Activated CD4-positive, alpha-beta memory T cell treated with anti-CD3 and anti-CD28 coated beads for 36 hours (primary cell): ENCODE measurements around the gene SLCO1B1. TPM values are rescaled to one million over a fixed set of nuclear protein-coding genes. Genes with fewer than 3 reads are reported as not detected.
"Not testable (repeated sequence)": the region's sequence is repeated elsewhere in the genome, so short reads cannot be mapped to it uniquely, and the experiment has no call there.

Experiments
- CTCF ChIA-PET: fragments of 350-600 bp; sonication (Branson Sonifier 250); formaldehyde crosslinking; loops from one replicate; lab custom pipeline; 2021; ENCODE audit warnings: antibody characterized with exemption, inconsistent platforms; lab: Charles Lee
- POLR2A ChIA-PET: fragments of 350-600 bp; sonication (Branson Sonifier 250); formaldehyde crosslinking; loops from one replicate; lab custom pipeline; 2021; ENCODE audit warnings: antibody characterized with exemption; lab: Charles Lee
- DNase-seq: peaks from one replicate; pipeline ENCODE4 v3.0.0-alpha.2; 2020
- H3K27ac Mint-ChIP-seq: one replicate; pipeline ENCODE4 v1.8.0; 2021; ENCODE audit warnings: mixed read lengths
- H3K27me3 Mint-ChIP-seq: one replicate; pipeline ENCODE4 v1.8.0; 2021; ENCODE audit warnings: mixed read lengths
- H3K36me3 Mint-ChIP-seq: one replicate; pipeline ENCODE4 v1.8.0; 2021; ENCODE audit warnings: mixed read lengths
- H3K4me1 Mint-ChIP-seq: one replicate; pipeline ENCODE4 v1.8.0; 2021; ENCODE audit warnings: low read depth, mixed read lengths
- H3K4me3 Mint-ChIP-seq: one replicate; pipeline ENCODE4 v1.8.0; 2021; ENCODE audit warnings: mild to moderate bottlenecking, mixed read lengths
- H3K9me3 Mint-ChIP-seq: one replicate; pipeline ENCODE4 v1.8.0; 2021; ENCODE audit warnings: mixed read lengths
- intact Hi-C: fragments of 100-400 bp; cut with micrococcal nuclease; formaldehyde crosslinking; loops from one replicate; pipeline ENCODE4 v1.15.1; 2023
- total RNA-seq, 2 experiments: library from RNA; stranded (reverse); gene quantifications; one replicate each; pipeline ENCODE4 v1.2.3, GENCODE V29; 2021

SLCO1B1 gene
- total RNA-seq: not detected

GRCh38 chr12:21130998-21131397, at the start of gene SLCO1B1:
Gene SLCO1B1, plus strand, starts transcription at chr12:21131194. Its CDS starts 10,381 bp downstream, at chr12:21141575.
- H3K4me3 Mint-ChIP-seq: no peak within 1 kb of the TSS
- POLR2A ChIA-PET: no interaction called here
- H3K27me3 Mint-ChIP-seq: no peaks in the 10 kb centered on the region
- H3K36me3 Mint-ChIP-seq: no peaks in the 10 kb centered on the region
- peaks cover 13% of the 10 kb centered on the region for H3K9me3 Mint-ChIP-seq
- no peaks in the 10 kb centered on the region for H3K4me1 Mint-ChIP-seq
- CTCF ChIA-PET: no interaction called here
- H3K27ac Mint-ChIP-seq: no peak within 1 kb of the TSS
- intact Hi-C loops: no loop called here
- DNase-seq: no peak

GRCh38 chr12:21084753-21085152, 46.2 kb upstream of the SLCO1B1 start:
- CTCF ChIA-PET, intact Hi-C loops, H3K4me1 Mint-ChIP-seq, H3K4me3 Mint-ChIP-seq, H3K9me3 Mint-ChIP-seq, H3K27ac Mint-ChIP-seq, POLR2A ChIA-PET, H3K27me3 Mint-ChIP-seq, DNase-seq, H3K36me3 Mint-ChIP-seq: not testable (repeated sequence)

- no peak for DNase-seq
- Mint-ChIP-seq H3K9me3 (no peaks in the 10 kb centered on the region), H3K4me3 (no peak overlapping the region), H3K27me3 (no peaks in the 10 kb centered on the region), H3K27ac (no peak overlapping the region), H3K4me1 (no peaks in the 10 kb centered on the region), H3K36me3 (no peaks in the 10 kb centered on the region)
- intact Hi-C loops: no loop called here
- POLR2A ChIA-PET: no interaction called here
- CTCF ChIA-PET: no interaction called here
Measured at GRCh38 chr12:21111732-21112131, 19.3 kb upstream of the SLCO1B1 start.

- no peak for DNase-seq
- POLR2A ChIA-PET: no interaction called here
- intact Hi-C loops: no loop called here
- no peak overlapping the region for H3K4me3 Mint-ChIP-seq
- no peaks in the 10 kb centered on the region for H3K27me3 Mint-ChIP-seq
- no peak overlapping the region for H3K27ac Mint-ChIP-seq
- no peaks in the 10 kb centered on the region for H3K36me3 Mint-ChIP-seq
- no peaks in the 10 kb centered on the region for H3K9me3 Mint-ChIP-seq
- CTCF ChIA-PET: no interaction called here
- no peaks in the 10 kb centered on the region for H3K4me1 Mint-ChIP-seq
Measured at GRCh38 chr12:21113266-21113665, 17.7 kb upstream of the SLCO1B1 start.

GRCh38 chr12:21117995-21118394, 13.0 kb upstream of the SLCO1B1 start:
- Mint-ChIP-seq H3K4me3 (no peak overlapping the region), H3K4me1 (no peaks in the 10 kb centered on the region), H3K27ac (no peak overlapping the region), H3K36me3 (no peaks in the 10 kb centered on the region), H3K27me3 (no peaks in the 10 kb centered on the region), H3K9me3 (no peaks in the 10 kb centered on the region)
- DNase-seq: no peak
- CTCF ChIA-PET: no interaction called here
- intact Hi-C loops: no loop called here
- POLR2A ChIA-PET: no interaction called here

GRCh38 chr12:21118760-21119159, 12.2 kb upstream of the SLCO1B1 start:
- Mint-ChIP-seq H3K27me3 (no peaks in the 10 kb centered on the region), H3K36me3 (no peaks in the 10 kb centered on the region), H3K4me3 (no peak overlapping the region), H3K9me3 (no peaks in the 10 kb centered on the region), H3K4me1 (no peaks in the 10 kb centered on the region), H3K27ac (no peak overlapping the region)
- no peak for DNase-seq
- POLR2A ChIA-PET: no interaction called here
- CTCF ChIA-PET: no interaction called here
- intact Hi-C loops: no loop called here

GRCh38 chr12:21129351-21129750, 1.6 kb upstream of the SLCO1B1 start:
- peaks cover 8% of the 10 kb centered on the region for H3K9me3 Mint-ChIP-seq
- H3K27me3 Mint-ChIP-seq: no peaks in the 10 kb centered on the region
- H3K27ac Mint-ChIP-seq: no peak overlapping the region
- no peak for DNase-seq
- no peaks in the 10 kb centered on the region for H3K36me3 Mint-ChIP-seq
- intact Hi-C loops: no loop called here
- H3K4me3 Mint-ChIP-seq: no peak overlapping the region
- H3K4me1 Mint-ChIP-seq: no peaks in the 10 kb centered on the region
- ChIA-PET CTCF (no interaction called here), POLR2A (no interaction called here)

- Mint-ChIP-seq H3K4me1 (no peaks in the 10 kb centered on the region), H3K9me3 (peaks cover 10% of the 10 kb centered on the region), H3K36me3 (no peaks in the 10 kb centered on the region), H3K27ac (no peak overlapping the region), H3K4me3 (no peak overlapping the region), H3K27me3 (no peaks in the 10 kb centered on the region)
- ChIA-PET CTCF (no interaction called here), POLR2A (no interaction called here)
- DNase-seq: no peak
- intact Hi-C loops: no loop called here
Measured at GRCh38 chr12:21129906-21130305, 1.1 kb upstream of the SLCO1B1 start.

GRCh38 chr12:21137318-21137999, 6.5 kb downstream of the SLCO1B1 start:
- H3K4me3 Mint-ChIP-seq, intact Hi-C loops, H3K4me1 Mint-ChIP-seq, H3K27ac Mint-ChIP-seq, DNase-seq, H3K36me3 Mint-ChIP-seq, H3K27me3 Mint-ChIP-seq, POLR2A ChIA-PET, CTCF ChIA-PET: not testable (repeated sequence)
- peaks cover 13% of the 10 kb centered on the region for H3K9me3 Mint-ChIP-seq

- DNase-seq: no peak
- Mint-ChIP-seq H3K27me3 (no peaks in the 10 kb centered on the region), H3K27ac (no peak overlapping the region), H3K4me1 (no peaks in the 10 kb centered on the region), H3K36me3 (no peaks in the 10 kb centered on the region), H3K9me3 (peaks cover 11% of the 10 kb centered on the region), H3K4me3 (no peak overlapping the region)
- ChIA-PET CTCF (no interaction called here), POLR2A (no interaction called here)
- intact Hi-C loops: no loop called here
Measured at GRCh38 chr12:21138016-21138415, 7.0 kb downstream of the SLCO1B1 start.

GRCh38 chr12:21144309-21144708, 13.3 kb downstream of the SLCO1B1 start:
- H3K27me3 Mint-ChIP-seq: no peaks in the 10 kb centered on the region
- intact Hi-C loops: no loop called here
- no peaks in the 10 kb centered on the region for H3K36me3 Mint-ChIP-seq
- no peak for DNase-seq
- no peak overlapping the region for H3K27ac Mint-ChIP-seq
- peaks cover 2% of the 10 kb centered on the region for H3K9me3 Mint-ChIP-seq
- H3K4me1 Mint-ChIP-seq: no peaks in the 10 kb centered on the region
- ChIA-PET CTCF (no interaction called here), POLR2A (no interaction called here)
- no peak overlapping the region for H3K4me3 Mint-ChIP-seq

- H3K27me3 Mint-ChIP-seq, intact Hi-C loops, H3K27ac Mint-ChIP-seq, H3K4me1 Mint-ChIP-seq, H3K9me3 Mint-ChIP-seq, H3K36me3 Mint-ChIP-seq, DNase-seq, H3K4me3 Mint-ChIP-seq, CTCF ChIA-PET: not testable (repeated sequence)
- POLR2A ChIA-PET: interaction anchor here (0.6 kb wide), 1 partner anchor 61 kb away, joined by 3 read pairs; no protein-coding TSS in a partner anchor
Measured at GRCh38 chr12:21149861-21150260, 18.9 kb downstream of the SLCO1B1 start.

GRCh38 chr12:21151184-21151583, 20.2 kb downstream of the SLCO1B1 start:
- no peaks in the 10 kb centered on the region for H3K27me3 Mint-ChIP-seq
- H3K9me3 Mint-ChIP-seq: no peaks in the 10 kb centered on the region
- ChIA-PET CTCF (no interaction called here), POLR2A (no interaction called here)
- intact Hi-C loops: no loop called here
- no peaks in the 10 kb centered on the region for H3K4me1 Mint-ChIP-seq
- no peak overlapping the region for H3K27ac Mint-ChIP-seq
- H3K4me3 Mint-ChIP-seq: no peak overlapping the region
- no peak for DNase-seq
- no peaks in the 10 kb centered on the region for H3K36me3 Mint-ChIP-seq
